ENCODE measurements around the gene ZNF827. TPM values are rescaled to one million over a fixed set of nuclear protein-coding genes. Genes with fewer than 3 reads are reported as not detected.

ZNF827 gene
- total and polyA plus RNA-seq, 4 donors, result 2.6 to 29.2 (median 12.3) TPM

DNA sequence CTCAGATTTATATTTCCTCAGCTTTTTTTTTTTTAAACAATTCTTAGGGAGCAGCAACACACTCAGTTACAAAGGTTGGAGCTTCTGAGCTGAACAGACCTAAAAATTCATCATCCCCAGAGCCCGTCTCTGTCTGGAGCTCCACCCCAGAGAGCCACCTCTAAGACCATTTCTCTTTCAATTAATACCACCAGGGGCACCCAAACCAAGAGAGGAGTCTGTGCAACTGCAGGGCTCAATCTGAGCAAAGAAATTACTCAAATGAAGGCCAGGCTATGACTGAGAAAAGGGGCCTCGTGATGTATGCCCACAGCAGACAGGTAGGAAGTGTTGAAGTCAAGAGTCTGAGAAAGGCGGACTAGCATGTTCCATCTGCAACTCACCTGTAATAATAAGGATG lies 163.2 kb downstream of the ZNF827 start:
- H3K36me3 ChIP-seq (ENCODE audit: control insufficient read depth in 1 of 2, insufficient read depth in 2 of 2, low read length in 1 of 2), result peaks cover 2% of the 10 kb centered on the region in 2 donors
- 96% methylated on average over 3 of the region's 3 CpGs for WGBS, 2 donors
- no peak for DNase-seq

DNA sequence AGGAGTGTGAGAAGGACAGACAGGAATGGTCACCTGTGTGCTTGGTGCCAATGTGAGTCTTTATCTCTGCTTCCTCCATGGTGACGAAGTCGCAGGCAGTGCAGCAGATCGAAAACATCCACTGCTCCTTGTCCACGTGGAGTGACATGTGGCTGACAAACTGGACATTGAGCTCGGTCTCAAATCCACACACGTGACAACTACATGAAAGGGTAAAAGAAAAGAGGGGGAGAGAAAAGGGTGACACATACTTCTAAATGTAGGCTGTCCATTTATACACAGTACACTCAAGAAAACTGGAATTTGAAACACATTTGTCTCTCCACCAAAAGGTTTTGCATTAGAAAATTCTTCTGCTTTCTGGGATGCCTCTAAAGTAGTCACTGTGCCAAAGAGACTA lies 164.2 kb downstream of the ZNF827 start:
- ATAC-seq (ENCODE audit: low FRiP score), result no peak
- intact Hi-C loops (cut with DNase I), result no loop called here
- WGBS, 2 donors, result 91 to 94% methylated on average over 6 of the region's 6 CpGs
- no peaks in the 10 kb centered on the region for H3K27me3 ChIP-seq (ENCODE audit: control insufficient read depth in 1 of 2, insufficient read depth in 2 of 2, low read length in 1 of 2)
- no peak overlapping the region for H3K4me3 ChIP-seq (ENCODE audit: low read length in 2 of 2)
- DNase-seq, result no peak
- no peaks in the 10 kb centered on the region for H3K4me1 ChIP-seq (ENCODE audit: control insufficient read depth in 1 of 2, insufficient read depth in 2 of 2, low read length in 2 of 2)
- peaks cover 2% of the 10 kb centered on the region in 2 donors for H3K36me3 ChIP-seq (ENCODE audit: control insufficient read depth in 1 of 2, insufficient read depth in 2 of 2, low read length in 1 of 2)
- no peaks in the 10 kb centered on the region for H3K9me3 ChIP-seq (ENCODE audit: control insufficient read depth, low read length)
- H3K27ac ChIP-seq (ENCODE audit: low read depth in 1 of 2, low read length in 2 of 2), result peak overlapping the region in 1 of 2 donors; percentile 16

More for the DNA sequence above, 163.2 kb downstream of the ZNF827 start:
- no peaks in the 10 kb centered on the region for H3K4me1 ChIP-seq (ENCODE audit: control insufficient read depth in 1 of 2, insufficient read depth in 2 of 2, low read length in 2 of 2)
- H3K27me3 ChIP-seq (ENCODE audit: control insufficient read depth in 1 of 2, insufficient read depth in 2 of 2, low read length in 1 of 2), result no peaks in the 10 kb centered on the region
- no peak overlapping the region for H3K4me3 ChIP-seq (ENCODE audit: low read length in 2 of 2)
- no peak for ATAC-seq (ENCODE audit: low FRiP score)
- no peak overlapping the region for H3K27ac ChIP-seq (ENCODE audit: low read depth in 1 of 2, low read length in 2 of 2)
- intact Hi-C loops (cut with DNase I), result no loop called here
- H3K9me3 ChIP-seq (ENCODE audit: control insufficient read depth, low read length), result no peaks in the 10 kb centered on the region

GRCh38 chr4:145773581-145774234 lies 164.9 kb downstream of the ZNF827 start:
- no peak for ATAC-seq (ENCODE audit: low FRiP score)
- WGBS, 2 donors, result 28 to 44% methylated on average over 6 of the region's 6 CpGs
- no peak for DNase-seq
- no peak overlapping the region for H3K4me3 ChIP-seq (ENCODE audit: low read length in 2 of 2)
- H3K9me3 ChIP-seq (ENCODE audit: control insufficient read depth, low read length), result no peaks in the 10 kb centered on the region
- no peaks in the 10 kb centered on the region for H3K4me1 ChIP-seq (ENCODE audit: control insufficient read depth in 1 of 2, insufficient read depth in 2 of 2, low read length in 2 of 2)
- intact Hi-C loops (cut with DNase I), result no loop called here
- peaks cover 2% of the 10 kb centered on the region in 2 donors for H3K36me3 ChIP-seq (ENCODE audit: control insufficient read depth in 1 of 2, insufficient read depth in 2 of 2, low read length in 1 of 2)
- H3K27me3 ChIP-seq (ENCODE audit: control insufficient read depth in 1 of 2, insufficient read depth in 2 of 2, low read length in 1 of 2), result no peaks in the 10 kb centered on the region
- H3K27ac ChIP-seq (ENCODE audit: low read depth in 1 of 2, low read length in 2 of 2), result no peak overlapping the region

GRCh38 chr4:145772347-145772746 lies 166.3 kb downstream of the ZNF827 start:
- Histone ChIP-seq H3K27ac (ENCODE audit: low read depth in 1 of 2, low read length in 2 of 2) (no peak overlapping the region), H3K36me3 (ENCODE audit: control insufficient read depth in 1 of 2, insufficient read depth in 2 of 2, low read length in 1 of 2) (peaks cover 0 to 2% of the 10 kb centered on the region in 2 donors), H3K27me3 (ENCODE audit: control insufficient read depth in 1 of 2, insufficient read depth in 2 of 2, low read length in 1 of 2) (no peaks in the 10 kb centered on the region), H3K4me3 (ENCODE audit: low read length in 2 of 2) (no peak overlapping the region), H3K9me3 (ENCODE audit: control insufficient read depth, low read length) (no peaks in the 10 kb centered on the region), H3K4me1 (ENCODE audit: control insufficient read depth in 1 of 2, insufficient read depth in 2 of 2, low read length in 2 of 2) (no peaks in the 10 kb centered on the region)
- DNase-seq (no peak), ATAC-seq (ENCODE audit: low FRiP score) (no peak)
- intact Hi-C loops (cut with DNase I), result no loop called here
- 92 to 94% methylated on average over 2 of the region's 2 CpGs for WGBS, 2 donors

DNA sequence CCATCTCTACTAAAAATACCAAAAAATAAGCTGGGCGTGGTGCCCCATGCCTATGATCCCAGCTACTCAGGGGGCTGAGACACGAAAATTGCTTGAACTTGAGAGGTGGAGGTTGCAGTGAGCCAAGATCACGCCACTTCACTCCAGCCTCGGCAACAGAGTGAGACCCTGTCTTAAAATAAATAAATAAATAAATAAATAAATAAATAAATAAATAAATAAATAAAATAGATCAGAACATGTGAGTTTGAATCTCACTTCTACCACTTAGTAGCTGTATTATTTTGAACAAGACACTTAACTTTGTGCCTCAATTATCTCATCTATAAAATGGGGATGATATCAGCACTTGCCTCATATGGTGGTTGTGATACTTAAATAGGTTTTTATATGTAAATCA lies 168.5 kb downstream of the ZNF827 start:
- WGBS, 2 donors, result 78 to 84% methylated on average over 4 of the region's 4 CpGs
- Histone ChIP-seq H3K36me3 (ENCODE audit: control insufficient read depth in 1 of 2, insufficient read depth in 2 of 2, low read length in 1 of 2) (peaks cover 0 to 2% of the 10 kb centered on the region in 2 donors), H3K4me3 (ENCODE audit: low read length in 2 of 2) (no peak overlapping the region), H3K9me3 (ENCODE audit: control insufficient read depth, low read length) (no peaks in the 10 kb centered on the region), H3K27ac (ENCODE audit: low read depth in 1 of 2, low read length in 2 of 2) (no peak overlapping the region), H3K4me1 (ENCODE audit: control insufficient read depth in 1 of 2, insufficient read depth in 2 of 2, low read length in 2 of 2) (no peaks in the 10 kb centered on the region), H3K27me3 (ENCODE audit: control insufficient read depth in 1 of 2, insufficient read depth in 2 of 2, low read length in 1 of 2) (no peaks in the 10 kb centered on the region)
- intact Hi-C loops (cut with DNase I), result no loop called here
- no peak for ATAC-seq (ENCODE audit: low FRiP score)
- no peak for DNase-seq

GRCh38 chr4:145769450-145770037 lies 169.1 kb downstream of the ZNF827 start:
- Histone ChIP-seq H3K27me3 (ENCODE audit: control insufficient read depth in 1 of 2, insufficient read depth in 2 of 2, low read length in 1 of 2) (no peaks in the 10 kb centered on the region), H3K27ac (ENCODE audit: low read depth in 1 of 2, low read length in 2 of 2) (no peak overlapping the region), H3K36me3 (ENCODE audit: control insufficient read depth in 1 of 2, insufficient read depth in 2 of 2, low read length in 1 of 2) (peaks cover 0 to 3% of the 10 kb centered on the region in 2 donors), H3K9me3 (ENCODE audit: control insufficient read depth, low read length) (no peaks in the 10 kb centered on the region), H3K4me3 (ENCODE audit: low read length in 2 of 2) (no peak overlapping the region), H3K4me1 (ENCODE audit: control insufficient read depth in 1 of 2, insufficient read depth in 2 of 2, low read length in 2 of 2) (no peaks in the 10 kb centered on the region)
- intact Hi-C loops (cut with DNase I), result no loop called here
- 83 to 86% methylated on average over 2 of the region's 2 CpGs for WGBS, 2 donors
- ATAC-seq (ENCODE audit: low FRiP score) (no peak), DNase-seq (no peak)

DNA sequence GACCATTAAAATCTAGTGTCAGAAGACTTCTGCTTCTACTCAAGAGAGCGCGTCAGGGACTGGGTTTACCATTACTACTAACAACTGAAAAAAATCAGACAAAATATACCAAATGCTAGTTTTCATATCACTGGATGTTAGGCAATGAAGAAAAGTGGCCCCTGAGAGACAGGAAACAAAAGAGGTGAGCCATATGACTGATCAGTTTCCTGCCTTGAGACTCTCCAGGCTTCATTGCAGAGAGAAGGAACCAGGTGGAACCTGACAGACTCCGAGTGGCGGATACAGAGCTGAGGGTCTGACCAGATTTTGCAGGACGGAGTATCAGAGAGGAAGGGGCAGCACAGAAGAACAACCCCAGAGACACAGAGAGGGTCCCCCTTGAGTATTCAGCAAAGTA lies 172.3 kb downstream of the ZNF827 start:
- Histone ChIP-seq H3K36me3 (ENCODE audit: control insufficient read depth in 1 of 2, insufficient read depth in 2 of 2, low read length in 1 of 2) (peaks cover 0 to 4% of the 10 kb centered on the region in 2 donors), H3K9me3 (ENCODE audit: control insufficient read depth, low read length) (no peaks in the 10 kb centered on the region), H3K27ac (ENCODE audit: low read depth in 1 of 2, low read length in 2 of 2) (no peak overlapping the region), H3K4me3 (ENCODE audit: low read length in 2 of 2) (no peak overlapping the region), H3K4me1 (ENCODE audit: control insufficient read depth in 1 of 2, insufficient read depth in 2 of 2, low read length in 2 of 2) (no peaks in the 10 kb centered on the region), H3K27me3 (ENCODE audit: control insufficient read depth in 1 of 2, insufficient read depth in 2 of 2, low read length in 1 of 2) (no peaks in the 10 kb centered on the region)
- ATAC-seq (ENCODE audit: low FRiP score) (no peak), DNase-seq (no peak)
- 97% methylated on average over 5 of the region's 5 CpGs for WGBS, 2 donors
- intact Hi-C loops (cut with DNase I), result no loop called here

DNA sequence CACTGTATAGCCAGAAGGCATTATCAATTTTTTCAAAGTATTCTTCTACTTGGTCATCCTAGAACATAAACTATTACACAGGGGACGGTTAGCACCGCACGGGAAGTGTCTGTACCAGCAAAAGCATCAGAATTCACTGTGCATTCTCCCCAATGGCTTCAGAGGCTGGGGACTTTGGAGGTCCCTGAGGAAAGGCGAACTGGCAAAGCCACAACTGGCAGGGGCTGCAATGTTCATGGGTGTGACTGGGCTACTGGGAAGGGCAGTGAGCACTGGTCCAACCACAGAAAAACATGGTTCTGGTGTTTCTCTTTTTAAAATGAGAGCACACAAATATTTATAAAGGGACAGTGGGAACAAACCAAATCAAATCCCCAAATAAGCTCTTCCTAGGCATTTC lies 175.2 kb downstream of the ZNF827 start:
- no peak for DNase-seq
- Histone ChIP-seq H3K4me1 (ENCODE audit: control insufficient read depth in 1 of 2, insufficient read depth in 2 of 2, low read length in 2 of 2) (no peaks in the 10 kb centered on the region), H3K36me3 (ENCODE audit: control insufficient read depth in 1 of 2, insufficient read depth in 2 of 2, low read length in 1 of 2) (peaks cover 0 to 6% of the 10 kb centered on the region in 2 donors), H3K9me3 (ENCODE audit: control insufficient read depth, low read length) (no peaks in the 10 kb centered on the region), H3K4me3 (ENCODE audit: low read length in 2 of 2) (no peak overlapping the region), H3K27ac (ENCODE audit: low read depth in 1 of 2, low read length in 2 of 2) (no peak overlapping the region), H3K27me3 (ENCODE audit: control insufficient read depth in 1 of 2, insufficient read depth in 2 of 2, low read length in 1 of 2) (no peaks in the 10 kb centered on the region)
- intact Hi-C loops (cut with DNase I), result no loop called here
- 83 to 85% methylated on average over 4 of the region's 4 CpGs for WGBS, 2 donors
- ATAC-seq (ENCODE audit: low FRiP score), result no peak

- no peak overlapping the region for H3K27ac ChIP-seq (ENCODE audit: low read depth in 1 of 2, low read length in 2 of 2)
- ATAC-seq (ENCODE audit: low FRiP score) (no peak), DNase-seq (no peak)
- H3K36me3 ChIP-seq (ENCODE audit: control insufficient read depth in 1 of 2, insufficient read depth in 2 of 2, low read length in 1 of 2), result peaks cover 0 to 6% of the 10 kb centered on the region in 2 donors
- H3K27me3 ChIP-seq (ENCODE audit: control insufficient read depth in 1 of 2, insufficient read depth in 2 of 2, low read length in 1 of 2), result no peaks in the 10 kb centered on the region
- WGBS, 2 donors, result 93% methylated on average over 8 of the region's 8 CpGs
- no peaks in the 10 kb centered on the region for H3K4me1 ChIP-seq (ENCODE audit: control insufficient read depth in 1 of 2, insufficient read depth in 2 of 2, low read length in 2 of 2)
- no peaks in the 10 kb centered on the region for H3K9me3 ChIP-seq (ENCODE audit: control insufficient read depth, low read length)
- no peak overlapping the region for H3K4me3 ChIP-seq (ENCODE audit: low read length in 2 of 2)
- intact Hi-C loops (cut with DNase I), result no loop called here
Observed at GRCh38 chr4:145762719-145763118, 175.9 kb downstream of the ZNF827 start.

Data from aorta (tissue), 5 donors.